SK-N-SH treated with all-trans-retinoic acid at 6 μM for 48 hours (cell line): ENCODE measurements around the gene WDR88.
A peak's percentile ranks its signal among the peaks of the same experiment; 100 is the strongest.

ENCODE experiments used
- ATAC-seq: fragments of 200-7000 bp; cut with Tn5 transposase; 3 replicates; pipeline ENCODE4 v1.9.1; 2020; ENCODE audit warnings: mild to moderate bottlenecking, moderate library complexity
- ARNTL ChIP-seq: fragments of 450-650 bp; formaldehyde crosslinking; IDR thresholded peaks from 2 replicates; pipeline ENCODE4 v1.5.0; 2020; ENCODE audit warnings: low read depth, mild to moderate bottlenecking, moderate library complexity, borderline replicate concordance
- BACH2 ChIP-seq: fragments of 250-450 bp; sonication (Bioruptor Pico); IDR thresholded peaks from 2 replicates; pipeline ENCODE4 v1.9.0; 2021; ENCODE audit warnings: mild to moderate bottlenecking, borderline replicate concordance
- CREB5 ChIP-seq: fragments of 250-450 bp; sonication (Bioruptor Pico); IDR thresholded peaks from 2 replicates; pipeline ENCODE4 v1.5.1; 2020; ENCODE audit warnings: low read depth, mild to moderate bottlenecking, moderate library complexity
- CSDC2 ChIP-seq: fragments of 250-450 bp; sonication (Bioruptor Pico); IDR thresholded peaks from 2 replicates; pipeline ENCODE4 v1.5.0; 2020; ENCODE audit warnings: mild to moderate bottlenecking, moderate library complexity
- CSRNP3 ChIP-seq: fragments of 250-450 bp; sonication (Bioruptor Pico); IDR thresholded peaks from 2 replicates; pipeline ENCODE4 v1.5.1; 2021; ENCODE audit warnings: mild to moderate bottlenecking, moderate library complexity
- ESRRG ChIP-seq: fragments of 250-450 bp; sonication (Bioruptor Pico); IDR thresholded peaks from 2 replicates; pipeline ENCODE4 v1.6.1; 2021; ENCODE audit warnings: mild to moderate bottlenecking
- GLIS3 ChIP-seq: fragments of 250-450 bp; sonication (Bioruptor Pico); IDR thresholded peaks from 2 replicates; pipeline ENCODE4 v1.5.0; 2020; ENCODE audit warnings: mild to moderate bottlenecking, moderate library complexity
- ISL1 ChIP-seq: fragments of 250-450 bp; sonication (Bioruptor Pico); IDR thresholded peaks from 2 replicates; pipeline ENCODE4 v2.1.2; 2022; ENCODE audit warnings: mild to moderate bottlenecking, moderate library complexity
- OSR1 ChIP-seq: fragments of 250-450 bp; sonication (Bioruptor Pico); IDR thresholded peaks from 2 replicates; pipeline ENCODE4 v1.8.0; 2022; ENCODE audit warnings: moderate library complexity, mild to moderate bottlenecking, inconsistent platforms
- PATZ1 ChIP-seq: fragments of 250-450 bp; sonication (Bioruptor Pico); IDR thresholded peaks from 2 replicates; pipeline ENCODE4 v1.8.0; 2020; ENCODE audit warnings: mild to moderate bottlenecking, moderate library complexity, borderline replicate concordance
- POU6F1 ChIP-seq: fragments of 250-450 bp; sonication (Bioruptor Pico); IDR thresholded peaks from 2 replicates; pipeline ENCODE4 v1.8.0; 2021; ENCODE audit warnings: low read depth, mild to moderate bottlenecking, moderate library complexity, borderline replicate concordance
- PPARA ChIP-seq: fragments of 250-450 bp; sonication (Bioruptor Pico); IDR thresholded peaks from 2 replicates; pipeline ENCODE4 v1.5.0; 2020; ENCODE audit warnings: mild to moderate bottlenecking, borderline replicate concordance
- RARB ChIP-seq: fragments of 250-450 bp; sonication (Bioruptor Pico); IDR thresholded peaks from 2 replicates; pipeline ENCODE4 v1.8.0; 2021; ENCODE audit warnings: mild to moderate bottlenecking, moderate library complexity
- SNAI2 ChIP-seq: fragments of 250-450 bp; sonication (Bioruptor Pico); IDR thresholded peaks from 2 replicates; pipeline ENCODE4 v1.5.0; 2020; ENCODE audit warnings: mild to moderate bottlenecking, moderate library complexity
- TCF4 ChIP-seq: fragments of 250-450 bp; sonication (Bioruptor Pico); IDR thresholded peaks from 2 replicates; pipeline ENCODE4 v1.8.0; 2021; ENCODE audit warnings: mild to moderate bottlenecking, moderate library complexity, borderline replicate concordance
- TOX ChIP-seq: fragments of 250-450 bp; sonication (Bioruptor Pico); IDR thresholded peaks from 2 replicates; pipeline ENCODE4 v1.8.0; 2021; ENCODE audit warnings: mild to moderate bottlenecking, moderate library complexity, borderline replicate concordance
- TSHZ2 ChIP-seq: fragments of 250-450 bp; sonication (Bioruptor Pico); IDR thresholded peaks from 2 replicates; pipeline ENCODE4 v1.5.0; 2020; ENCODE audit warnings: mild to moderate bottlenecking, moderate library complexity
- ZC3H10 ChIP-seq: fragments of 250-450 bp; sonication (Bioruptor Pico); IDR thresholded peaks from 2 replicates; pipeline ENCODE4 v1.5.1; 2021; ENCODE audit warnings: mild to moderate bottlenecking, moderate library complexity
- ZFP3 ChIP-seq: fragments of 250-450 bp; sonication (Bioruptor Pico); IDR thresholded peaks from 2 replicates; pipeline ENCODE4 v1.5.0; 2020; ENCODE audit warnings: mild to moderate bottlenecking, moderate library complexity
- ZNF565 ChIP-seq: fragments of 450-650 bp; formaldehyde crosslinking; conservative IDR thresholded peaks from 2 replicates; pipeline ENCODE4 v1.5.0; 2020; ENCODE audit warnings: low read depth, mild to moderate bottlenecking, moderate library complexity
- ZNF70 ChIP-seq: fragments of 450-650 bp; formaldehyde crosslinking; IDR thresholded peaks from 2 replicates; pipeline ENCODE4 v1.5.0; 2020; ENCODE audit warnings: mild to moderate bottlenecking, moderate library complexity
- ZNF8 ChIP-seq: fragments of 450-650 bp; formaldehyde crosslinking; IDR thresholded peaks from 2 replicates; pipeline ENCODE4 v1.5.0; 2020; ENCODE audit warnings: mild to moderate bottlenecking, moderate library complexity

WDR88 gene

GRCh38 chr19:33212436-33213172 is 80.7 kb downstream of the WDR88 start:
- no peak for ATAC-seq
- TF ChIP-seq ZC3H10 (CRISPR knock-in tag) (no peak), TOX (CRISPR knock-in tag) (no peak), OSR1 (CRISPR knock-in tag) (no peak), TCF4 (CRISPR knock-in tag) (no peak), TSHZ2 (CRISPR knock-in tag) (no peak), CSRNP3 (no peak), POU6F1 (no peak), ZFP3 (CRISPR knock-in tag) (no peak), PPARA (CRISPR knock-in tag) (no peak), ARNTL (CRISPR knock-in tag) (no peak), RARB (CRISPR knock-in tag) (no peak), SNAI2 (CRISPR knock-in tag) (no peak), ZNF70 (no peak), GLIS3 (CRISPR knock-in tag) (no peak)

GRCh38 chr19:33214596-33214995 is 82.7 kb downstream of the WDR88 start:
- TF ChIP-seq TCF4 (CRISPR knock-in tag) (no peak), ISL1 (CRISPR knock-in tag) (no peak)
- peak; percentile 77 for ATAC-seq

GRCh38 chr19:33215438-33216197 is 83.7 kb downstream of the WDR88 start:
- ATAC-seq = no peak
- TF ChIP-seq POU6F1 (no peak), TOX (CRISPR knock-in tag) (no peak), ARNTL (CRISPR knock-in tag) (no peak), TSHZ2 (CRISPR knock-in tag) (no peak), ZC3H10 (CRISPR knock-in tag) (no peak), ZNF70 (no peak), CSDC2 (CRISPR knock-in tag) (no peak), ZNF565 (CRISPR knock-in tag) (no peak), ISL1 (CRISPR knock-in tag) (no peak), PATZ1 (CRISPR knock-in tag) (no peak), ZNF8 (CRISPR knock-in tag) (no peak), TCF4 (CRISPR knock-in tag) (no peak), CREB5 (CRISPR knock-in tag) (no peak), ESRRG (no peak), GLIS3 (CRISPR knock-in tag) (no peak), OSR1 (CRISPR knock-in tag) (no peak), BACH2 (CRISPR knock-in tag) (no peak)
